ENCODE measurements around the gene COL11A2.

COL11A2 gene

GRCh38 chr6:33187809-33188208, 4.5 kb downstream of the COL11A2 start:
- no peak for DNase-seq
- no peak for TF ChIP-seq CTCF (IDR thresholded peaks at IDR 0.05; ENCODE audit: low read depth, low read length)
- Histone ChIP-seq H3K36me3 (peaks cover 3% of the 10 kb centered on the region; the same call in 1 of the 2 replicates), H3K4me3 (ENCODE audit: low read depth, low read length) (no peak overlapping the region), H3K9me3 (ENCODE audit: severe bottlenecking) (peaks cover 4% of the 10 kb centered on the region), H3K27ac (no peak overlapping the region), H3K27me3 (ENCODE audit: insufficient read depth, low read depth, severe bottlenecking) (no peaks in the 10 kb centered on the region)

- no peak for TF ChIP-seq CTCF (IDR thresholded peaks at IDR 0.05; ENCODE audit: low read depth, low read length)
- peaks cover 4% of the 10 kb centered on the region for H3K9me3 ChIP-seq (ENCODE audit: severe bottlenecking)
- H3K27me3 ChIP-seq (ENCODE audit: insufficient read depth, low read depth, severe bottlenecking), result no peaks in the 10 kb centered on the region
- no peak for DNase-seq
- no peak overlapping the region for H3K4me3 ChIP-seq (ENCODE audit: low read depth, low read length)
- H3K36me3 ChIP-seq, result peaks cover 3% of the 10 kb centered on the region; the same call in 1 of the 2 replicates
- no peak overlapping the region for H3K27ac ChIP-seq
Observed at GRCh38 chr6:33185654-33186187, 6.5 kb downstream of the COL11A2 start.

- no peak overlapping the region for H3K4me3 ChIP-seq (ENCODE audit: low read depth, low read length)
- H3K27me3 ChIP-seq (ENCODE audit: insufficient read depth, low read depth, severe bottlenecking), result no peaks in the 10 kb centered on the region
- peaks cover 4% of the 10 kb centered on the region for H3K9me3 ChIP-seq (ENCODE audit: severe bottlenecking)
- H3K27ac ChIP-seq, result no peak overlapping the region
- H3K36me3 ChIP-seq, result peaks cover 3% of the 10 kb centered on the region; the same call in 1 of the 2 replicates
- TF ChIP-seq CTCF (IDR thresholded peaks at IDR 0.05; ENCODE audit: low read depth, low read length), result no peak
- DNase-seq, result no peak
Observed at GRCh38 chr6:33185190-33185589, 7.1 kb downstream of the COL11A2 start.

- Histone ChIP-seq H3K27me3 (ENCODE audit: insufficient read depth, low read depth, severe bottlenecking) (no peaks in the 10 kb centered on the region), H3K4me3 (ENCODE audit: low read depth, low read length) (no peak overlapping the region), H3K9me3 (ENCODE audit: severe bottlenecking) (peaks cover 4% of the 10 kb centered on the region), H3K36me3 (no peaks in the 10 kb centered on the region; the same call in 1 of the 2 replicates), H3K27ac (no peak overlapping the region)
- no peak for DNase-seq
- no peak for TF ChIP-seq CTCF (IDR thresholded peaks at IDR 0.05; ENCODE audit: low read depth, low read length)
Observed at GRCh38 chr6:33183071-33183683, 9.1 kb downstream of the COL11A2 start.

GRCh38 chr6:33181141-33181540, 11.1 kb downstream of the COL11A2 start:
- peaks cover 4% of the 10 kb centered on the region for H3K9me3 ChIP-seq (ENCODE audit: severe bottlenecking)
- no peak for DNase-seq
- H3K4me3 ChIP-seq (ENCODE audit: low read depth, low read length), result no peak overlapping the region
- H3K27me3 ChIP-seq (ENCODE audit: insufficient read depth, low read depth, severe bottlenecking), result no peaks in the 10 kb centered on the region
- TF ChIP-seq CTCF (IDR thresholded peaks at IDR 0.05; ENCODE audit: low read depth, low read length), result no peak
- H3K27ac ChIP-seq, result no peak overlapping the region
- no peaks in the 10 kb centered on the region; the same call in 1 of the 2 replicates for H3K36me3 ChIP-seq
